ENCODE results near the gene ATP6V1G2. TPM values are rescaled to one million over a fixed set of nuclear protein-coding genes. Genes with fewer than 3 reads are reported as not detected.

ATP6V1G2 gene
- total and polyA plus RNA-seq, 2 of the 4 experiments (the other 2 are of a cell fraction): 1.4 to 6.5 TPM

DNA sequence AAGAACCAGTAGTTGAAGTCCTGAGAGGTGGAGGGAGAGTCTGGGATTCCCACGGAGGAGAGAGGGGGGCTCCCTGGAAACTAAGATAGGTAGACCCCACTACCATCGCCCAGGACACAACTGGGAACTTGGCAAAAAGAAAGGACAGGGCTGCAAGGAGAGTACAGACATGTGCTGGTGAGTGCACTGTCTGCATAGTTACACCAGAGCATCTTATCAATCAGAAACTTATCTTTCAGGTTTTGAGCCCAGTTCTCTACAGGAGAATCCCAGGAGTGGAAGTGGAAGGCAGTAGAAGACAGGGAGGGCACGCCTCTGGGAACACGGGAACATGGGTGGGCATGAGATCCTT lies 13.2 kb upstream of the ATP6V1G2 start (continued):
- TF ChIP-seq, protein P1, sequence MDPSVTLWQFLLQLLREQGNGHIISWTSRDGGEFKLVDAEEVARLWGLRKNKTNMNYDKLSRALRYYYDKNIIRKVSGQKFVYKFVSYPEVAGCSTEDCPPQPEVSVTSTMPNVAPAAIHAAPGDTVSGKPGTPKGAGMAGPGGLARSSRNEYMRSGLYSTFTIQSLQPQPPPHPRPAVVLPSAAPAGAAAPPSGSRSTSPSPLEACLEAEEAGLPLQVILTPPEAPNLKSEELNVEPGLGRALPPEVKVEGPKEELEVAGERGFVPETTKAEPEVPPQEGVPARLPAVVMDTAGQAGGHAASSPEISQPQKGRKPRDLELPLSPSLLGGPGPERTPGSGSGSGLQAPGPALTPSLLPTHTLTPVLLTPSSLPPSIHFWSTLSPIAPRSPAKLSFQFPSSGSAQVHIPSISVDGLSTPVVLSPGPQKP (IDR thresholded peaks at IDR 0.05; ENCODE audit: borderline replicate concordance, low read depth, low read length): no peak
- no peak for TF ChIP-seq RFX5 (IDR thresholded peaks at IDR 0.05; ENCODE audit: low read depth, low read length)
- TF ChIP-seq MAFK (IDR thresholded peaks at IDR 0.05; ENCODE audit: low read depth, low read length): no peak
- TF ChIP-seq USF2 (IDR thresholded peaks at IDR 0.05; ENCODE audit: low read depth, low read length): no peak
